ENCODE data around the gene JAML. TPM values are rescaled to one million over a fixed set of nuclear protein-coding genes. Genes with fewer than 3 reads are reported as not detected.

JAML gene
- total RNA-seq, 3 donors from 2014 or later: 2.3 to 16.0 (median 15.7) TPM

GRCh38 chr11:118175993-118176777 lies 48.6 kb downstream of the JAML start, which contains the start of gene SCN2B:
TSS of gene SCN2B (minus strand) at chr11:118176639. CDS start at chr11:118176431, 208 bp downstream.
- Histone ChIP-seq H3K27ac (peak within 1 kb of the TSS; percentile 12 to 58), H3K9me3 (no peaks in the 10 kb centered on the region), H3K27me3 (no peaks in the 10 kb centered on the region), H3K4me3 (peak within 1 kb of the TSS; percentile 34 to 61 (median 48)), H3K4me1 (peaks cover 5 to 7% of the 10 kb centered on the region in 2 donors), H3K36me3 (no peaks in the 10 kb centered on the region)
- no peak for DNase-seq (ENCODE audit: low spot score in 2 of 2)
- intact Hi-C loops (cut with DNase I; ENCODE audit: low total_unique reads): no loop called here
- TF ChIP-seq POLR2AphosphoS5 (IDR thresholded peaks at IDR 0.05) (no peak), POLR2A (IDR thresholded peaks at IDR 0.05) (no peak), CTCF (IDR thresholded peaks at IDR 0.05) (no peak)

GRCh38 chr11:118175031-118175992 lies 49.5 kb downstream of the JAML start:
- intact Hi-C loops (cut with DNase I; ENCODE audit: low total_unique reads): no loop called here
- TF ChIP-seq POLR2A (IDR thresholded peaks at IDR 0.05) (no peak), POLR2AphosphoS5 (IDR thresholded peaks at IDR 0.05) (no peak), CTCF (IDR thresholded peaks at IDR 0.05) (no peak)
- no peaks in the 10 kb centered on the region for H3K36me3 ChIP-seq
- no peaks in the 10 kb centered on the region for H3K27me3 ChIP-seq
- peaks cover 3 to 7% of the 10 kb centered on the region in 2 donors for H3K4me1 ChIP-seq
- DNase-seq (ENCODE audit: low spot score in 2 of 2): peak in 1 of 2 donors; percentile 45
- H3K4me3 ChIP-seq: peak overlapping the region; percentile 34 to 61 (median 48)
- peak overlapping the region; percentile 12 to 58 for H3K27ac ChIP-seq
- H3K9me3 ChIP-seq: no peaks in the 10 kb centered on the region

- Histone ChIP-seq H3K27ac (peak overlapping the region in 1 of 2 donors; percentile 58), H3K36me3 (no peaks in the 10 kb centered on the region), H3K4me1 (peaks cover 0 to 7% of the 10 kb centered on the region in 2 donors), H3K4me3 (no peak overlapping the region), H3K27me3 (no peaks in the 10 kb centered on the region), H3K9me3 (no peaks in the 10 kb centered on the region)
- DNase-seq (ENCODE audit: low spot score in 2 of 2): no peak
- intact Hi-C loops (cut with DNase I; ENCODE audit: low total_unique reads): no loop called here
- TF ChIP-seq POLR2AphosphoS5 (IDR thresholded peaks at IDR 0.05): no peak
- no peak for TF ChIP-seq POLR2A (IDR thresholded peaks at IDR 0.05)
- TF ChIP-seq CTCF (IDR thresholded peaks at IDR 0.05): no peak
These were observed 50.7 kb downstream of the JAML start for GRCh38 chr11:118174006-118174567.

GRCh38 chr11:118172356-118172755 lies 52.5 kb downstream of the JAML start:
- H3K27ac ChIP-seq: no peak overlapping the region
- H3K4me1 ChIP-seq: peaks cover 0 to 7% of the 10 kb centered on the region in 2 donors
- intact Hi-C loops (cut with DNase I; ENCODE audit: low total_unique reads): no loop called here
- H3K9me3 ChIP-seq: no peaks in the 10 kb centered on the region
- TF ChIP-seq CTCF (IDR thresholded peaks at IDR 0.05) (no peak), POLR2A (IDR thresholded peaks at IDR 0.05) (no peak), POLR2AphosphoS5 (IDR thresholded peaks at IDR 0.05) (no peak)
- no peaks in the 10 kb centered on the region for H3K36me3 ChIP-seq
- no peak for DNase-seq (ENCODE audit: low spot score in 2 of 2)
- H3K4me3 ChIP-seq: no peak overlapping the region
- H3K27me3 ChIP-seq: no peaks in the 10 kb centered on the region

Data from breast epithelium (tissue), 4 donors.